ENCODE data around the gene MAFB. TPM values are rescaled to one million over a fixed set of nuclear protein-coding genes. Genes with fewer than 3 reads are reported as not detected.

MAFB gene
- total RNA-seq, 1 donor from 2014 or later: 1.9 TPM

DNA sequence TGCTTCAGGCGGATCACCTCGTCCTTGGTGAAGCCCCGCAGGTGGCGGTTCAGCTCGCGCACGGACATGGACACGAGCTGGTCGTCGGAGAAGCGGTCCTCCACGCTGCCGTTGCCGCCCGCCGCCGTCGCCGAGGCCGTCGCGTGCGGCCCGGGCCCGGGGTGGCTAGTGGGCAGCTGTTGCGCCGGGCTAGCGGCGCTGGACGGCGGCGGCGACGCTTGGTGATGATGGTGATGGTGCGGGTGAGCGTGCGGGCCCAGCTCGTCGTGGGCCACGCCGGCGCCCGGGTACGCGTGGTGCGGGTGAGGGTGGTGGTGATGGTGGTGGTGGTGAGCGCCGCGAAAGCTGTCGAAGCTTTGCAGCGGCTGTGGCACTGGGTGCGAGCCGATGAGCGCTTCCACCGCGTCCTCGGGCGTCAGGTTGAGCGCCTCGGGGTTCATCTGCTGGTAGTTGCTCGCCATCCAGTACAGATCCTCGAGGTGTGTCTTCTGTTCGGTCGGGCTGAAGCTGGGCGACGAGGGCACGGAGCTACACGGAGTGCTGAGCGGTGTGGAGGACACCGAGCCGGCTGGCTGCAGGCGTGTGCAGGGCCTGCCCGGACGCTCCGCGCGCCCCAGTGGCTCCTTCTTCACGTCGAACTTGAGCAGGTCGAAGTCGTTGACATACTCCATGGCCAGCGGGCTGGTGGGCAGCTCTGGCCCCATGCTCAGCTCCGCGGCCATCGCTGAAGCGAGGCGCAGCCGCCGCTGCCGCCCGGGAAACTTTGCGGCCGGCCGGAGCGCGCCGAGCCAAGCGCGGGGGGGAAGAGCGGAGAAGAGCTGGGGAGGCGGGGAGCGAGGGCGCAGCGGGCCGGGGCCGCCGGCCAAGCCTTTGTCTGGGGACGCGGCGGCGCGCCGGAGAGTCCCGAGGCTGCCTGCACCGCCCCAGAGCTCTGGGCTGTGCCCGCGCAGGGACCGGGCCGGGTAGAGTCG lies 622 bp downstream of the MAFB start:
- TF ChIP-seq, protein P1, sequence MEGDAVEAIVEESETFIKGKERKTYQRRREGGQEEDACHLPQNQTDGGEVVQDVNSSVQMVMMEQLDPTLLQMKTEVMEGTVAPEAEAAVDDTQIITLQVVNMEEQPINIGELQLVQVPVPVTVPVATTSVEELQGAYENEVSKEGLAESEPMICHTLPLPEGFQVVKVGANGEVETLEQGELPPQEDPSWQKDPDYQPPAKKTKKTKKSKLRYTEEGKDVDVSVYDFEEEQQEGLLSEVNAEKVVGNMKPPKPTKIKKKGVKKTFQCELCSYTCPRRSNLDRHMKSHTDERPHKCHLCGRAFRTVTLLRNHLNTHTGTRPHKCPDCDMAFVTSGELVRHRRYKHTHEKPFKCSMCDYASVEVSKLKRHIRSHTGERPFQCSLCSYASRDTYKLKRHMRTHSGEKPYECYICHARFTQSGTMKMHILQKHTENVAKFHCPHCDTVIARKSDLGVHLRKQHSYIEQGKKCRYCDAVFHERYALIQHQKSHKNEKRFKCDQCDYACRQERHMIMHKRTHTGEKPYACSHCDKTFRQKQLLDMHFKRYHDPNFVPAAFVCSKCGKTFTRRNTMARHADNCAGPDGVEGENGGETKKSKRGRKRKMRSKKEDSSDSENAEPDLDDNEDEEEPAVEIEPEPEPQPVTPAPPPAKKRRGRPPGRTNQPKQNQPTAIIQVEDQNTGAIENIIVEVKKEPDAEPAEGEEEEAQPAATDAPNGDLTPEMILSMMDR (conservative IDR thresholded peaks at IDR 0.05): no peak
- Mint-ChIP-seq H3K4me3 (peak overlapping the region; percentile 86), H3K9me3 (no peaks in the 10 kb centered on the region), H3K36me3 (ENCODE audit: low read depth) (no peaks in the 10 kb centered on the region), H3K27me3 (ENCODE audit: low read depth) (peaks cover 97% of the 10 kb centered on the region), H3K4me1 (peaks cover 20% of the 10 kb centered on the region), H3K27ac (ENCODE audit: unreplicated experiment) (peak overlapping the region; percentile 50)
- DNase-seq (ENCODE audit: low read depth, low spot score): no peak

DNA sequence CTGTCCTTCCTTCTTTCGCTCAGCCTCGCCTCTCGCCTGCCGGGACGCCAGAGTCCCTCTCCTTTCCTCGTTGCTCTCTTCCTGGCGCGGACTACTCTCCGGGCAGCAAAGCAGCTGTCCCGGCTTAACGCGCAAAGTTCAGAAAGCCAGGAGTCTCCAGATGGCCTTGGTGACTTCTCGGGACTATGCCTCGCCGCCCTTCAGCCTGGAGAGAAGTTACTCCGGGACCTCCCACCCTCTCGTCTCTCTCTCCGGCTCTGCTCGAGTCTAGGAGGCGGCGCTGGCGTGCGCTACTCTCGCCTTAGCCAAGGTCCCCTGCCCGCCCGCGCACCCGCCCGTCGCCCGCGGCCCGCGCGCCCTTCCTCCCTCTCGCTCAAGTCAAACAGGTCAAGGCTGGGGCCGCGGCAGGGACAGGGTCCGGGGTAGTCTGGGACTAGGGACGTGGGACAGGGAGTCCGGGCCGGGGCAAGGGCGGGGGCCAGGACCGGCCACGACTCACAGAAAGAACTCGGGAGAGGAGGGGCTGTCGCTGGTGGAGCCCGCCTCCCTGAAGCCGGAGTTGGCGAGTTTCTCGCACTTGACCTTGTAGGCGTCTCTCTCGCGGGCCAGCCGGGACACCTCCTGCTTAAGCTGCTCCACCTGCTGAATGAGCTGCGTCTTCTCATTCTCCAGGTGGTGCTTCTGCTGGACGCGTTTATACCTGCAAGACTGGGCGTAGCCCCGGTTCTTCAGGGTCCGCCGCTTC lies 1.5 kb downstream of the MAFB start:
- no peaks in the 10 kb centered on the region for H3K36me3 Mint-ChIP-seq (ENCODE audit: low read depth)
- H3K4me1 Mint-ChIP-seq: peaks cover 23% of the 10 kb centered on the region
- DNase-seq (ENCODE audit: low read depth, low spot score): peak; percentile 48
- no peaks in the 10 kb centered on the region for H3K9me3 Mint-ChIP-seq
- peaks cover 97% of the 10 kb centered on the region for H3K27me3 Mint-ChIP-seq (ENCODE audit: low read depth)
- TF ChIP-seq, protein P1 (conservative IDR thresholded peaks at IDR 0.05): no peak
- no peak overlapping the region for H3K27ac Mint-ChIP-seq (ENCODE audit: unreplicated experiment)
- H3K4me3 Mint-ChIP-seq: peak overlapping the region; percentile 85

DNA sequence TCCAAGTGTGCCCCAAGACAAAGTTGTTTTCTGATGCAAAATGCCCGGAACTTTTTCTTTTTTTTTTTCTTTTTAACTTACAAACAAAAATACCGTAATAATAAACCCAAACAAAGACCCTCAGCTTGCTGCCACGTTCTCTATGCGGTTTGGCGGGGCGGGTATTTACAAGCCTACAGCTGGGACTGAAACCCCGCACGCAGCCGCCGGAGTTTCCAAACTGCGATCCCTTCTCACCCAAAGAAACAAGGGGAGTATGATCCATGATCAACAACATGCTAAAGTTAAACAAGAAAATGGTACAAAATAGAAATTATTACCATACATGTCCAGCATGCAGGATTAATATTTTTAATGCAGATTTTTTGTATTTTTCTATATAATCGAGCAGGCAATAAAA lies 2.1 kb downstream of the MAFB start:
- Mint-ChIP-seq H3K36me3 (ENCODE audit: low read depth) (no peaks in the 10 kb centered on the region), H3K27me3 (ENCODE audit: low read depth) (peaks cover 97% of the 10 kb centered on the region), H3K4me3 (peak overlapping the region; percentile 85), H3K4me1 (peaks cover 23% of the 10 kb centered on the region), H3K9me3 (no peaks in the 10 kb centered on the region), H3K27ac (ENCODE audit: unreplicated experiment) (no peak overlapping the region)
- TF ChIP-seq, protein P1 (conservative IDR thresholded peaks at IDR 0.05): no peak
- DNase-seq (ENCODE audit: low read depth, low spot score): no peak

DNA sequence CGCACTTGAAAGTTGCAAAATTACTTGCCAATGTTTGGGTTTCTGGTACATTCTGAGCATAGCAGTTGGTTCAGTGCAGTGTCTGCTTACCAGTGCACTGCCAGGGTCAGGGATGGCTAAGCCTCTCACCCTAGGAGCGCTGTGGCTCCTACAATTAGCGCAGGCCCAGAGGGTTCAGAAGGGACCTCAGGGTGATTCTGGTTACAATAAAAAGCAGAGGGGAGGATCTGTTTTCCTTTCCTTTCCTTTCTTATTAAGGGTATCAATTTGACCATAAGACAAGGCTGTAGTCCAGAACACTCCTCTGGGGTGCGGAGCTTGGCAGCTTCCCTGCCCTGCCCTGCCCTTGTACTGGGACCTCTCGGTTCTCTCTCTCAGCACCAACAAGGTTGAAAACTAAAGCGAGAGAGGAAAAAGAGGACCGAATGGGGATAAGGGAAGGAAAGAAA lies 2.6 kb downstream of the MAFB start:
- Mint-ChIP-seq H3K27ac (ENCODE audit: unreplicated experiment) (no peak overlapping the region), H3K27me3 (ENCODE audit: low read depth) (peaks cover 97% of the 10 kb centered on the region), H3K4me1 (peaks cover 23% of the 10 kb centered on the region), H3K36me3 (ENCODE audit: low read depth) (no peaks in the 10 kb centered on the region), H3K9me3 (no peaks in the 10 kb centered on the region), H3K4me3 (peak overlapping the region; percentile 85)
- TF ChIP-seq, protein P1 (conservative IDR thresholded peaks at IDR 0.05): no peak
- no peak for DNase-seq (ENCODE audit: low read depth, low spot score)

DNA sequence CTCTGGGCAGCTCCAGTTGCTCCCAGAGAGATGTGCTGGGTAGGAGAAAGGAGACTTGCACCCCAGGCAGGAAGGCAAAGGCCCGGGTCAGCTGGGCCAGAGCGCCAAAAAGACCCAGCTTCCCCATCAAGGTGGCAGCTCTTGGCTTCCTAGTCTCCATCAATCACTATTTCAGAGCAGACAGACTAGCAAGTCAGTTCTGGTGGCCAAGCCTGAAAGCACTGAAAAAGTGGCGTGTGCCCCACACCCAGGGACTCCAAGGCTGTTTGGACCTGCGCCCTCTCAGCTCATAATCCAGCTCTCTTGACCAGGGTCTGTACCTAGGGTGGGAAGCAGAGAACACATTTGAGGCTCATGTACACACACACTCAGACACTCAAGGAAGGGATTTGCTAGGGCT lies 3.7 kb downstream of the MAFB start:
- DNase-seq (ENCODE audit: low read depth, low spot score): no peak
- Mint-ChIP-seq H3K27ac (ENCODE audit: unreplicated experiment) (no peak overlapping the region), H3K27me3 (ENCODE audit: low read depth) (peaks cover 97% of the 10 kb centered on the region)

More for the DNA sequence above, 3.7 kb downstream of the MAFB start:
- H3K4me1 Mint-ChIP-seq: peaks cover 23% of the 10 kb centered on the region
- no peaks in the 10 kb centered on the region for H3K9me3 Mint-ChIP-seq
- TF ChIP-seq, protein P1 (conservative IDR thresholded peaks at IDR 0.05): no peak
- peak overlapping the region; percentile 15 for H3K4me3 Mint-ChIP-seq
- no peaks in the 10 kb centered on the region for H3K36me3 Mint-ChIP-seq (ENCODE audit: low read depth)
